GM18873 (cell line): ENCODE measurements around the gene KDM4B.
"Not testable (repeated sequence)": the region's sequence is repeated elsewhere in the genome, so short reads cannot be mapped to it uniquely, and the experiment has no call there.

Experiments used
- ATAC-seq: cut with Tn5 transposase; IDR thresholded peaks from one replicate; pipeline ENCODE4 v1.9.1; 2021; ENCODE audit warnings: mild to moderate bottlenecking, moderate library complexity, moderate number of reproducible peaks; ENCODE audit not compliant: unreplicated experiment, low FRiP score

KDM4B gene

GRCh38 chr19:4966591-4966990 is 2.3 kb upstream of the KDM4B start:
- no peak for ATAC-seq

GRCh38 chr19:4967738-4968461 is 1.0 kb upstream of the KDM4B start:
- no peak for ATAC-seq

GRCh38 chr19:4969292-4969771 is 419 bp downstream of the KDM4B start:
- ATAC-seq = no peak

GRCh38 chr19:4969772-4970531 is 1.0 kb downstream of the KDM4B start:
- ATAC-seq = no peak

DNA sequence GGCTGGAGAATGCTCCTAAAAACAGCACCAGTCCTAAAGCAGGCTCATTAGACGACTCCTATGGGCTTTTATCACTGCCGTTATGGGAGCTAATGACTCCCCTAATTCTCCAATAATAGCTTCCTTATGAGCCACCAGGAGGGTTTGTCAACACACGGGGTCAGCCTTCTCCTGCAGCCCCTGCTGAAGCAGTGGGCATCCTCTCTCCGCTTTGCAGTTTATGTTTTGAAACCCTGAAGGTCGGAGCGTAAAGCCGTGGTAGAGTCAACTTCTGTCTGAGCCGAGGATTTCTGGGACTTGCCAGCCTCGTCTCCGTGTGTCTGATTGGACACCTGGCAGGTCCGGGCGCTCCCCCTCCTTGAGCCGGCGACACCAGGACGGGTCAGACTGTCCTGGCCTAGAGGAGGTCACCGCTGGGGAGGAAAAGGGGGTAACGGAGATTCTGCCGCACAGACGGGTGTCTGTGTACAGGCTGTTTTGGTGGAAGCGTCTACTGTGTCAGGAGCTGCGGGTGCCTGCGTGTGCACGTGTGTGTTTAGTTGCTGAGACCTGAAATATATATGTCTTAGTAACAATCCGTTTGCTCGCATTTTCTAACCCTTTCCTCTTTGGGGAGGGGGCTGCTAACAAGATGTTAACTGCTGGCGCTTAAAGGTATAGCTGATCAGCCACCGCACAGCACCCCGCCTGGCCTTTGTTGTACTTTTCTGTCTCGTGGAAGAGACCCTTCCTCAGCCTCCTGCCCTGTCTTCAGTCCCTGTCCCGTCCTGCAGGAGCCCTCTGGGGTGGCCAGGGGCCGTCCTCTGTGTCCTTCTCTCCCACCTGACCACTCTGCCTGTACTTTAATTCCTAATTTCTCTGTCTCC is 1.9 kb downstream of the KDM4B start:
- no peak for ATAC-seq

DNA sequence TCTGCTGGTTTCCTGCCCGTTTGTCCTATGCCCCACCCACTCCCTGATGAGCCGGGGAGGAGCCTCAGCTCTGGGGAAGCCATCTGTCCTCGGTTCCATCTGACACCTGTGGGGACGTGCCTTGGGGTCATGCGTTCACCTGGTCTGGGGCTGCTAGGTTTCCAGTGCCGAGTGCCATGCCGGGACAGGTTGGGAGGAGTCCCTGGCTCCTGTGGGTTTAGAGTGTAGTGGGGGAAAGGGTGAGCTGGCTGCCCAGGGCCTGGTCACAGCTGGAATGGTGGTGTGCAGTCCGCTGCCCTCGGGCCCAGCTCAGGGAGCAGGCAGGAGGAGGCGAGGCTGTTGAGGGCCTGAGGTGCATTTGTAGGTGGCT is 2.5 kb downstream of the KDM4B start:
- no peak for ATAC-seq

GRCh38 chr19:4971816-4972495 is 3.0 kb downstream of the KDM4B start:
- no peak for ATAC-seq

- ATAC-seq = no peak
Observed at GRCh38 chr19:4972509-4973230, 3.8 kb downstream of the KDM4B start.

DNA sequence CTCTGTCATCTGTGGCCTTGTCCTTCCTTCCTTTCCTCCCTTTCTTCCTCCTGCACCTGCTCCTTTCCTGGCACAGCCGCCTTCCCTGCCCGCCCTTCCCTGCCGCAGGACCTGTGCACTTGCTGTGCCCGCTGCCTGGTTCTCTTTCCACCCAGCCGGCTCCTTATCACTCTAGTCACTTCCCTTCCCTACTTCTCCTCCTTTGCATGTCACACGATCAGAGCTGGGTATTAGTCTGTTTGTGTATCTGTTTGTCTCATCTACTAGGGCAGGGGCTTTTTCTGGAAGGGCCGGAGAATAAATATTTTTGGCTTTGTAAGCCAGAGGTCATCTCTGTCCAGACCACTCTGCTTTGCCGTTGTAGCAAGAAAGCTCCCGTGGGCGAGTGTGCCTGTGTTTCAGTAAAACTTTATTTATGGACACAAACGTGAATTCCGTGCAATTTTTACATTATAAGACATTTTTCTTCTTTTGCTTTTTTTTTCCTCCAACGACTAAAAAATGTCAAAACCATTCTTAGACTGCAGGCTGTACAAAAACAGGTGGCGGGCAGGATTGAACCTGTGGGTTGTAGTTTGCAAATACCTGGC is 6.1 kb downstream of the KDM4B start:
- no peak for ATAC-seq

DNA sequence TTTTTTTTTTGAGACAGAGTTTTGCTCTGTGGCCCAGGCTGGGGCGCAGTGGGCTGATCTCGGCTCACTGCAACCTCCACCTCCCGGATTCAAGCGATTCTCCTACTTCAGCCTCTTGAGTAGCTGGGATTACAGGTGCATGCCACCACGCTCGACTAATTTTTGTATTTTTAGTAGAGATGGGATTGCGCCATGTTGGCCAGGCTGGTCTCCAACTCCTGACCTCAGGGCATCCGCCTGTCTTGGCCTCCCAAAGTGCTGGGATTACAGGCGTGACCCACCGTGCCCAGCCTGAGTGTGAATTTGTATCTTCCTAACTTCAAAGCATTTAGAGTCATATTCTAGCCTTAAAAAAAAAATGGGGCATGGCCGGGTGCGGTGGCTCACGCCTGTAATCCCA is 6.7 kb downstream of the KDM4B start:
- ATAC-seq = not testable (repeated sequence)

DNA sequence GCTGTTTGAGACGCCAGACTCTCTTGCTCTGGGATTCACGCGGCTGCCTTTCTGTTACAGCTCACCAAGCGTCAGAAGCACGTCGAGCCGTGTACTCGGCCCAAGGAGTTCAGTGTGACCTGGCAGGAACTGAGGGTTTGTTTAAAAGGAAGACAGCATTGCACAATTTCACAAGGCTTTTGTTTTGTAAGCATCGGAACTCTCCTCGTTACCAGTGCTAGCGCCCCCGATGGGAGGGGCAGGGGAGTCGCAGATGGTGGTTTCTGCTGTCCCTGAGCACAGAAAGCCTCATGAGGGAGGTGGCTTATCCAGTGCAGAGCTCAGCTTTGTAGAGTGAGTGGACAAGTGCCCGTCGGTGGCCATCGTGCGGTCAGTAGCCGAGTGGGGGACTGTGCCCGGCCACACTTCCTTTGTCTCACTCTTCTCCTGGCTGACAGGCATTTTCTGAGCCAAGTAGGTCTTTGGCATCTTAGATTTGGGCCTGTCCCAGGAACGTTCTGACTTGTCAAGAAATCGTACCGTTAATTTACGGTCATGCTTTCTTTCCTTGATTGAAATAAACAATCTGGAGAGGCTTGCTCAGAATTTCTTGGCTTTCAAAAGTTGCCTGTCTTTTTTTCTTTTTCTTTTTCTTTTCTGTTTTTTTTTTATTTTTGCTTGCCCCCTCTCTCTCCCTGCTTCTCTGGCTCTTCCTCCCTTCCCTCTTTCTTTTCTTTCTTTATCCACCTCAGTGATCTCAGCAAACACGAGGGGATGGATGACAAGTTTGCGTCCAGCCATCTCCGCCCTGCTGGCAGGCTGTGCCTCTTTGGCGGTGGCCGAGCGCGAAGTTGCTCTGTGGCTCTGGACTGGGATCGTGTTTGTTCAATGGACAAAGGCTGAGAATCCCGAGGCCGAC is 7.7 kb downstream of the KDM4B start:
- no peak for ATAC-seq

DNA sequence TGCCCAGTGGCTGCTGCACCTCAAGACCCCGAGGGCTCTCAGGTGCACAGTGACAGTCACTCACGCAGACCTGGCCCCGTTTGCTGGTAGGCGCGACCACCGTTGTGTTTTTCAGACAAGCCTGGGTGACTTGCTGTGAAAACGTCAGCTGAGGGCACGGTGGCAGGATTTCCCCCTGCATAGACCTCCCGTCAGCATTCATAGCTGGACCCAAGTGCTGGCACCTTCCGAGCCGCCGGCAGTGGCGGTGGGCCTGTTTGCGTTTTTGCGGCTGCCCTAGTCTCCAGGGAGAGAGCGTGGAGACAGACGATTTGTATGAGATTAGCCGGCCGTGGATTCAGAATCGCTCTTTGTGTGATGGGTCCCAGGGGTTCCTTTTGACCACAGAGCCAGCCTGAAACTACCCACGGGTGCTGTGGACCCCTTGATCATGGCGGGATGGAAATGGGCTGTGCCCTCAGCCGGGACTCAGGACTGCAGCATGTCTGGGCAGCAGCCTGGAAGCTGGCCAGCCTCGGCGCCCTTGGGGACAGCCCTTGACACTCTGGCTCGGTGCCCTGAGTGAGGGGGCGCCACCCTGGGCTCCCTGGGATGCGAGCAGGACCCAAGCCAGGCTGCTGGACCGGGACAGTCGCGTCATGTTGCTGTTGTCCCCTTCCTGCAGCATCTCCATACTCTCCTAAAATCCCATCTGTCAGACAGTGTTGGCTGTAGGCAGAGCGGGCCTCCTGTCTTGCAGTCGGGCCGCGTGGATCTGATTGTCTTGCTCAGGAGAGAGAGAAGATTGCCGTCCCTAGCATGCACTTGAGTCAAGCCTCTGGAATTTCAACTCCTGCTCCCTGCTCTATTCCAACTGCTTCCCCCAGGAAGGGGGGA is 8.6 kb downstream of the KDM4B start:
- no peak for ATAC-seq

- no peak for ATAC-seq
Observed at GRCh38 chr19:4979211-4979807, 10.4 kb downstream of the KDM4B start.

- no peak for ATAC-seq
Observed at GRCh38 chr19:4980067-4980466, 11.2 kb downstream of the KDM4B start.

DNA sequence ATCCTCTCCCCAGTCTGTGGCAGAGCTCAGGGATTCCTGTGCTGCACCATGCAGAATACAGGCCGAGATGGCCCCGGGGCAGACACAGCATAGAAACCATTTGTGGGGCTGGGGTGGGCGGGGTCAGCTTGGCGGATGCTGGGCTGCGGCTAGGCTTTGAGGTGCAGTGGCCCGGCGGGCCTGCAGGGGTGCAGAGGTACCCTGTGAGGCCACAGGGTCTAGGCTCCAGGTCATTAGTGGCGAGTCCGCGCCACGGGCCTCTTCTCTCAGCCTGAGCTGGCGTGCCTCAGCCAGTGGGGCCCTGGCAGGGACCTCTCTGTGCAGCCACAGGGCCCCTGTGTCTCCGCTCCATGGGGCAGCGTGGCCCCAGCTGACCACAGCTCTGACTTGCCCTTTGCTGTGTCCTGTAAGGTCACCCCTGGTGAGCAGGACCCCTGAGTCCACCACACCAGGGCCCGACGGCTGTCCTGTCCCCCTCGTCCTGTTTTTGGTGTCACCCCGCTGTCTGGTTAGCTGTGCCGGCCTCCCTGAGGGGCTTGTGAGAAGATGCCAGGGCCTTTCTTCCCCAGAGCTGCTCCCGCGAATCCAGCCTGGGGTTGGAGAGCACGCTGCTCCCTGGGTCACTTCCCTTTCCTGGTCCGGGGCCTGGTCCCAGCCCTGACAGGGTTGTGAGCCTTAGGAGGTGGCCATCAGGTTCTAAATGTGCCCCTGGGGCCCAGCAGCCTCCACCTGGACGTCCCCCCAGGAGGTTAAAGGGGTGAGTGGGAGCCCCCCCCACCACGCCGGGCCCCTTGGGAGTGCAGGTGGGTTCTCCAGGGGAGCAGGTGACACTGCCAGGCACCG is 12.1 kb downstream of the KDM4B start:
- no peak for ATAC-seq

GRCh38 chr19:4981681-4981958 is 12.7 kb downstream of the KDM4B start:
- no peak for ATAC-seq
